Small intestine (tissue), 7 donors: ENCODE results near the gene GARRE1. TPM values are rescaled to one million over a fixed set of nuclear protein-coding genes. Genes with fewer than 3 reads are reported as not detected.

ENCODE experiments used
- DNase-seq, 2 donors: peaks; one replicate each; pipeline versions ENCODE4 v3.0.0 to v3.0.0-alpha.2; 2013
- FAIRE-seq: peaks from 2 replicates; lab custom pipeline; 2012; peaks lifted over from hg19 to GRCh38; lab: Jason Lieb, UNC
- H3K27ac ChIP-seq, 3 donors: one replicate each; pipeline ENCODE4 v1.5.1; 2013; ENCODE audit warnings: low read length in 2 of 3, mild to moderate bottlenecking in 2 of 3, control low read depth in 1 of 3, inconsistent platforms in 1 of 3, low read depth in 1 of 3, moderate library complexity in 1 of 3
- H3K27me3 ChIP-seq, 3 donors: one replicate each; pipeline ENCODE4 v1.6.1; 2013; ENCODE audit warnings: low read length in 3 of 3, inconsistent platforms in 1 of 3; ENCODE audit not compliant: control insufficient read depth in 3 of 3, insufficient read depth in 3 of 3
- H3K36me3 ChIP-seq, 3 donors: one replicate each; pipeline ENCODE4 v1.6.1; 2013; ENCODE audit warnings: low read length in 3 of 3, inconsistent platforms in 1 of 3, low read depth in 1 of 3, mild to moderate bottlenecking in 1 of 3, moderate library complexity in 1 of 3; ENCODE audit not compliant: control insufficient read depth in 3 of 3, insufficient read depth in 2 of 3
- H3K4me1 ChIP-seq, 3 donors: one replicate each; pipeline ENCODE4 v1.6.1; 2013; ENCODE audit warnings: low read length in 2 of 3, inconsistent platforms in 1 of 3, low read depth in 1 of 3, mild to moderate bottlenecking in 1 of 3, moderate library complexity in 1 of 3; ENCODE audit not compliant: control insufficient read depth in 3 of 3, insufficient read depth in 2 of 3
- H3K4me3 ChIP-seq, 3 donors: one replicate each; pipeline ENCODE4 v1.5.1; 2013; ENCODE audit warnings: low read length in 3 of 3, control low read depth in 1 of 3, inconsistent platforms in 1 of 3, low read depth in 1 of 3, mild to moderate bottlenecking in 1 of 3, moderate library complexity in 1 of 3
- H3K9me3 ChIP-seq, 2 donors: one replicate each; pipeline ENCODE4 v1.6.1; 2013; ENCODE audit warnings: low read depth in 1 of 2, low read length in 1 of 2; ENCODE audit not compliant: control insufficient read depth in 2 of 2, insufficient read depth in 1 of 2
- WGBS, 3 donors: extraction: QIAGEN DNeasy Blood & Tissue Kit; methylation state at CpG; one replicate each; pipeline ENCODE4 v1.1.7; 2013; 5-methylcytosine and 5-hydroxymethylcytosine counted together
- polyA plus RNA-seq, 4 donors: library from polyadenylated mRNA; stranded (reverse) in 3 of 4; unstranded in 1 of 4; fragments of 200-250 nt in 3 of 4; fragments of 120-200 nt in 1 of 4; gene quantifications; one replicate each; pipeline versions ENCODE4 v1.2.1 to v1.2.3, GENCODE V29; 2013
- donor health status: healthy with polysubstance abuse.
- donor health status: control.
- donor health status: control.
- donor health status: Bipolar disorder and iron deficiency.
- donor health status: healthy.

GARRE1 gene
- polyA plus RNA-seq, 4 donors: 2.7 to 20.4 (median 6.9) TPM

- H3K9me3 ChIP-seq: no peaks in the 10 kb centered on the region
- H3K4me1 ChIP-seq: peaks cover 0 to 5% (median 0%) of the 10 kb centered on the region in 3 donors
- FAIRE-seq: no peak
- peaks cover 0 to 7% (median 0%) of the 10 kb centered on the region in 3 donors for H3K36me3 ChIP-seq
- DNase-seq: no peak
- H3K27me3 ChIP-seq: no peaks in the 10 kb centered on the region
- no peak overlapping the region for H3K27ac ChIP-seq
- H3K4me3 ChIP-seq: no peak overlapping the region
- 64 to 71% (median 66%) methylated on average over 2 of the region's 2 CpGs for WGBS, 3 donors
These were observed 3.2 kb downstream of the GARRE1 start for GRCh38 chr19:34257559-34257924.

GRCh38 chr19:34259367-34260095 lies 5.2 kb downstream of the GARRE1 start:
- Histone ChIP-seq H3K4me1 (peaks cover 0 to 5% (median 0%) of the 10 kb centered on the region in 3 donors), H3K9me3 (no peaks in the 10 kb centered on the region), H3K27ac (no peak overlapping the region), H3K4me3 (no peak overlapping the region), H3K36me3 (peaks cover 0 to 7% (median 0%) of the 10 kb centered on the region in 3 donors), H3K27me3 (no peaks in the 10 kb centered on the region)
- WGBS, 3 donors: 66 to 85% (median 72%) methylated on average over 3 of the region's 3 CpGs
- FAIRE-seq (no peak), DNase-seq (no peak)

GRCh38 chr19:34260771-34261173 lies 6.4 kb downstream of the GARRE1 start:
- FAIRE-seq (no peak), DNase-seq (no peak)
- Histone ChIP-seq H3K4me1 (peaks cover 0 to 5% (median 0%) of the 10 kb centered on the region in 3 donors), H3K36me3 (peaks cover 0 to 11% (median 0%) of the 10 kb centered on the region in 3 donors), H3K4me3 (no peak overlapping the region), H3K9me3 (no peaks in the 10 kb centered on the region), H3K27ac (no peak overlapping the region), H3K27me3 (no peaks in the 10 kb centered on the region)
- WGBS, 3 donors: 59 to 81% (median 71%) methylated on average over 6 of the region's 6 CpGs

- no peak overlapping the region for H3K27ac ChIP-seq
- H3K9me3 ChIP-seq: no peaks in the 10 kb centered on the region
- H3K4me1 ChIP-seq: peaks cover 0 to 5% (median 0%) of the 10 kb centered on the region in 3 donors
- peaks cover 0 to 12% (median 0%) of the 10 kb centered on the region in 3 donors for H3K36me3 ChIP-seq
- H3K27me3 ChIP-seq: no peaks in the 10 kb centered on the region
- no peak for DNase-seq
- H3K4me3 ChIP-seq: no peak overlapping the region
- 79 to 87% (median 85%) methylated on average over 6 of the region's 6 CpGs for WGBS, 3 donors
- no peak for FAIRE-seq
These were observed 7.2 kb downstream of the GARRE1 start for GRCh38 chr19:34261334-34262109.

GRCh38 chr19:34263745-34264237 lies 9.4 kb downstream of the GARRE1 start:
- no peak for DNase-seq
- H3K4me1 ChIP-seq: peaks cover 0 to 5% (median 0%) of the 10 kb centered on the region in 3 donors
- no peak overlapping the region for H3K4me3 ChIP-seq
- no peaks in the 10 kb centered on the region for H3K27me3 ChIP-seq
- H3K36me3 ChIP-seq: peaks cover 0 to 14% (median 0%) of the 10 kb centered on the region in 3 donors
- WGBS, 3 donors: 77 to 88% (median 83%) methylated on average over 8 of the region's 8 CpGs
- no peak overlapping the region for H3K27ac ChIP-seq
- FAIRE-seq: no peak
- H3K9me3 ChIP-seq: no peaks in the 10 kb centered on the region

- Histone ChIP-seq H3K27ac (peak overlapping the region in 1 of 3 donors; percentile 18), H3K4me1 (peaks cover 0 to 11% (median 6%) of the 10 kb centered on the region in 3 donors), H3K4me3 (no peak overlapping the region), H3K27me3 (no peaks in the 10 kb centered on the region), H3K36me3 (peaks cover 0 to 14% (median 0%) of the 10 kb centered on the region in 3 donors), H3K9me3 (no peaks in the 10 kb centered on the region)
- FAIRE-seq (no peak), DNase-seq (no peak)
- WGBS, 3 donors: 69 to 84% (median 80%) methylated on average over 6 of the region's 6 CpGs
These were observed 10.9 kb downstream of the GARRE1 start for GRCh38 chr19:34265221-34265650.

GRCh38 chr19:34269081-34269480 lies 14.7 kb downstream of the GARRE1 start:
- DNase-seq: no peak
- no peak for FAIRE-seq
- WGBS, 3 donors: 66 to 82% (median 66%) methylated on average over 8 of the region's 8 CpGs

GRCh38 chr19:34269489-34269888 lies 15.1 kb downstream of the GARRE1 start:
- WGBS, 3 donors: 44 to 51% (median 47%) methylated on average over 2 of the region's 2 CpGs
- FAIRE-seq (no peak), DNase-seq (no peak)
- H3K4me3 ChIP-seq: no peak overlapping the region
- H3K27ac ChIP-seq: peak overlapping the region in 2 of 3 donors; percentile 68 to 72
- peaks cover 0 to 20% (median 0%) of the 10 kb centered on the region in 3 donors for H3K36me3 ChIP-seq
- H3K4me1 ChIP-seq: peaks cover 0 to 11% (median 9%) of the 10 kb centered on the region in 3 donors
- H3K27me3 ChIP-seq: no peaks in the 10 kb centered on the region
- H3K9me3 ChIP-seq: no peaks in the 10 kb centered on the region

More at GRCh38 chr19:34269081-34269480, 14.7 kb downstream of the GARRE1 start:
- no peak overlapping the region for H3K4me3 ChIP-seq
- H3K9me3 ChIP-seq: no peaks in the 10 kb centered on the region
- no peaks in the 10 kb centered on the region for H3K27me3 ChIP-seq
- H3K36me3 ChIP-seq: peaks cover 0 to 20% (median 0%) of the 10 kb centered on the region in 3 donors
- H3K4me1 ChIP-seq: peaks cover 0 to 11% (median 9%) of the 10 kb centered on the region in 3 donors
- peak overlapping the region in 2 of 3 donors; percentile 63 to 68 for H3K27ac ChIP-seq
